ENCODE results near the gene RTL10. TPM values are rescaled to one million over a fixed set of nuclear protein-coding genes. Genes with fewer than 3 reads are reported as not detected.
A peak's percentile ranks its signal among the peaks of the same experiment; 100 is the strongest.

Gene RTL10
- total RNA-seq, 1 experiment from 2014 or later = 25.6 TPM

GRCh38 chr22:19811811-19812771, 42.6 kb downstream of the RTL10 start:
- Histone ChIP-seq H3K4me3 (ENCODE audit: low read depth, low read length, poor library complexity, severe bottlenecking) (no peak overlapping the region), H3K9me3 (ENCODE audit: low read depth, low read length, poor library complexity, severe bottlenecking) (no peaks in the 10 kb centered on the region), H3K36me3 (ENCODE audit: insufficient read depth, low read length, poor library complexity, severe bottlenecking) (no peaks in the 10 kb centered on the region), H3K27ac (ENCODE audit: low read depth, low read length, poor library complexity, severe bottlenecking) (no peak overlapping the region), H3K4me1 (ENCODE audit: insufficient read depth, low read length, poor library complexity, severe bottlenecking) (peaks cover 19% of the 10 kb centered on the region), H3K27me3 (replicated peaks; ENCODE audit: insufficient read depth, low read depth, low read length, poor library complexity) (no peaks in the 10 kb centered on the region)
- intact Hi-C loops (cut with micrococcal nuclease; ENCODE audit: unreplicated experiment) = no loop called here
- POLR2A ChIA-PET (ENCODE audit: low non-redundant PET) = no interaction called here
- CTCF ChIA-PET = no interaction called here
- no TSS peak for BruUV-seq (replicated peaks)
- no peak for DNase-seq (ENCODE audit: low spot score)
- no peak for TF ChIP-seq EZH2 (IDR thresholded peaks at IDR 0.05; ENCODE audit: borderline replicate concordance, low read depth, low read length, poor library complexity, severe bottlenecking)
- TF ChIP-seq, protein P1, sequence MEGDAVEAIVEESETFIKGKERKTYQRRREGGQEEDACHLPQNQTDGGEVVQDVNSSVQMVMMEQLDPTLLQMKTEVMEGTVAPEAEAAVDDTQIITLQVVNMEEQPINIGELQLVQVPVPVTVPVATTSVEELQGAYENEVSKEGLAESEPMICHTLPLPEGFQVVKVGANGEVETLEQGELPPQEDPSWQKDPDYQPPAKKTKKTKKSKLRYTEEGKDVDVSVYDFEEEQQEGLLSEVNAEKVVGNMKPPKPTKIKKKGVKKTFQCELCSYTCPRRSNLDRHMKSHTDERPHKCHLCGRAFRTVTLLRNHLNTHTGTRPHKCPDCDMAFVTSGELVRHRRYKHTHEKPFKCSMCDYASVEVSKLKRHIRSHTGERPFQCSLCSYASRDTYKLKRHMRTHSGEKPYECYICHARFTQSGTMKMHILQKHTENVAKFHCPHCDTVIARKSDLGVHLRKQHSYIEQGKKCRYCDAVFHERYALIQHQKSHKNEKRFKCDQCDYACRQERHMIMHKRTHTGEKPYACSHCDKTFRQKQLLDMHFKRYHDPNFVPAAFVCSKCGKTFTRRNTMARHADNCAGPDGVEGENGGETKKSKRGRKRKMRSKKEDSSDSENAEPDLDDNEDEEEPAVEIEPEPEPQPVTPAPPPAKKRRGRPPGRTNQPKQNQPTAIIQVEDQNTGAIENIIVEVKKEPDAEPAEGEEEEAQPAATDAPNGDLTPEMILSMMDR (conservative IDR thresholded peaks at IDR 0.05; ENCODE audit: low read depth, low read length) = no peak

GRCh38 chr22:19811211-19811621, 43.5 kb downstream of the RTL10 start:
- intact Hi-C loops (cut with micrococcal nuclease; ENCODE audit: unreplicated experiment) = no loop called here
- Histone ChIP-seq H3K27me3 (replicated peaks; ENCODE audit: insufficient read depth, low read depth, low read length, poor library complexity) (no peaks in the 10 kb centered on the region), H3K4me3 (ENCODE audit: low read depth, low read length, poor library complexity, severe bottlenecking) (no peak overlapping the region), H3K27ac (ENCODE audit: low read depth, low read length, poor library complexity, severe bottlenecking) (peak overlapping the region; percentile 23), H3K9me3 (ENCODE audit: low read depth, low read length, poor library complexity, severe bottlenecking) (no peaks in the 10 kb centered on the region), H3K4me1 (ENCODE audit: insufficient read depth, low read length, poor library complexity, severe bottlenecking) (peaks cover 27% of the 10 kb centered on the region), H3K36me3 (ENCODE audit: insufficient read depth, low read length, poor library complexity, severe bottlenecking) (no peaks in the 10 kb centered on the region)
- ChIA-PET CTCF (no interaction called here), POLR2A (ENCODE audit: low non-redundant PET) (no interaction called here)
- no peak for DNase-seq (ENCODE audit: low spot score)
- TF ChIP-seq EZH2 (IDR thresholded peaks at IDR 0.05; ENCODE audit: borderline replicate concordance, low read depth, low read length, poor library complexity, severe bottlenecking) = no peak
- no TSS peak for BruUV-seq (replicated peaks)

DNA sequence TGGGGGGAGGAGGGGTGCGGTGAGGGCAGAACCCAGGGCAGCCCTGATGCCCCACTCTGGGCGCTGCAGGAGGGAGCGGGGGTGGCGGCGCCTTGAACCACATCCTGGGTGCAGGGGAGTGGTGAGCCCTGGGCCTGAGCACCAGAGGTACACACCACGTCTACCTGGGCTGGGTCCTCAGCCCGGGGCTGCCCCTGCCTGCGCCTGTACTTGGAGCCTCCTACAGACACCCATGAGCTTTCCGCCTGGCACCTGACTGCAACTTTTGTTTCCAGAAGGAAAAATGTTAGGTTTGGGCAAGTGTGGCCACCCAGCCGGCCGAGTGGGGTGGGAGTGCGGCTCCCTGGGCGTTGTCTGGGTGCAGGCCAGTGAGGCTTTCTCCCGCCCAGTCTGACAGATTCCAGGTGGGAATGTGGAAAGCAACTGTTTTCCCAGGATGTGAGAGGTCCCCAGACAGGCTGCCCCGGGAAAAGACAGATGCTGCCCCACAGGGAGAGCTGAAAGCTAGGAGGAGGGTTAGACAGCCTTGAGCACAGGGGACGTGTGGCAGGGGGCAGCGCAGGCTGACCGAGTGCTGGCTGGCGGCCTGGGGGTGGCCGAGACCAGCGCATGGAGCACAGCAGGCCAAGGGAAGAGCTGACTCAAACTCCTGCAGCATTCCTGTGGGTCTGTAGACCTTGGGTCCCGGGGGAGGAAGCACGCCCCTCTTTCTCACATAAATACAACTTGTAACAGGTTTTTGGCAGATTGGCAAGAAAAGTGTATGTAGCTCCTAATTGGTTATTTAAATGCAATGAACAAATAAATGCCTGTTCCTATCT, 44.1 kb downstream of the RTL10 start:
- no peaks in the 10 kb centered on the region for H3K27me3 ChIP-seq (replicated peaks; ENCODE audit: insufficient read depth, low read depth, low read length, poor library complexity)
- H3K4me1 ChIP-seq (ENCODE audit: insufficient read depth, low read length, poor library complexity, severe bottlenecking) = peaks cover 30% of the 10 kb centered on the region
- ChIA-PET CTCF (no interaction called here), POLR2A (ENCODE audit: low non-redundant PET) (no interaction called here)
- peak overlapping the region; percentile 23 for H3K27ac ChIP-seq (ENCODE audit: low read depth, low read length, poor library complexity, severe bottlenecking)
- peak; percentile 73 for DNase-seq (ENCODE audit: low spot score)
- no TSS peak for BruUV-seq (replicated peaks)
- H3K36me3 ChIP-seq (ENCODE audit: insufficient read depth, low read length, poor library complexity, severe bottlenecking) = no peaks in the 10 kb centered on the region
- TF ChIP-seq, protein P1 (conservative IDR thresholded peaks at IDR 0.05; ENCODE audit: low read depth, low read length) = no peak
- H3K9me3 ChIP-seq (ENCODE audit: low read depth, low read length, poor library complexity, severe bottlenecking) = no peaks in the 10 kb centered on the region
- intact Hi-C loops (cut with micrococcal nuclease; ENCODE audit: unreplicated experiment) = no loop called here
- no peak overlapping the region for H3K4me3 ChIP-seq (ENCODE audit: low read depth, low read length, poor library complexity, severe bottlenecking)
